HG03196 (cell line): Measurements from ENCODE around the gene MIR17HG.
"Not testable (repeated sequence)": the region's sequence is repeated elsewhere in the genome, so short reads cannot be mapped to it uniquely, and the experiment has no call there.

ENCODE experiments used
- ATAC-seq: cut with Tn5 transposase; IDR thresholded peaks from one replicate; pipeline ENCODE4 v1.9.1; 2021; ENCODE audit not compliant: unreplicated experiment

MIR17HG gene

GRCh38 chr13:91347202-91347995 is at the start of gene MIR17HG:
Gene MIR17HG, plus strand, starts transcription at chr13:91347687.
- peak; percentile 64 for ATAC-seq

DNA sequence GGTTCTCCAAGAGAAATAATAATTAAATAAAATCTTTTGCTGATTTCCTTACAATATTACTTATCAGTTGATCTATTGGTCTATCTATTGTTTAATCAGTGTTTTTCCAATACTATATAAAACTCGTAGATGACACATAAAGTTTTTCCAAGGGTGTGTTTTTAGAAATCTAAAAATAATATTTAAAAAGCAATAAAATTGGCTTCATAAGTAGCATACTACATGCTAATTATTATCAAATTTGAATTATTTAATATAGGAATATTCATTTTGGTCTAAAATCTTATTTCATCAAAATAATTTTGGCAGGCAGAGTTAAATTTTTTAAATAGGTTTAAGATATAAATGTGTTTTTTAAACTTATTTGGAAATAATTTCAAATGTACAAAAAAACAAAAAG is 49.4 kb upstream of the MIR17HG start:
- ATAC-seq: no peak

GRCh38 chr13:91302111-91302510 is 45.4 kb upstream of the MIR17HG start:
- peak; percentile 66 for ATAC-seq

- no peak for ATAC-seq
Measured at GRCh38 chr13:91303031-91303430, 44.5 kb upstream of the MIR17HG start.

GRCh38 chr13:91304741-91305140 is 42.7 kb upstream of the MIR17HG start:
- ATAC-seq: no peak

- ATAC-seq: no peak
Measured at GRCh38 chr13:91305652-91306051, 41.8 kb upstream of the MIR17HG start.

- no peak for ATAC-seq
Measured at GRCh38 chr13:91307887-91308286, 39.6 kb upstream of the MIR17HG start.

DNA sequence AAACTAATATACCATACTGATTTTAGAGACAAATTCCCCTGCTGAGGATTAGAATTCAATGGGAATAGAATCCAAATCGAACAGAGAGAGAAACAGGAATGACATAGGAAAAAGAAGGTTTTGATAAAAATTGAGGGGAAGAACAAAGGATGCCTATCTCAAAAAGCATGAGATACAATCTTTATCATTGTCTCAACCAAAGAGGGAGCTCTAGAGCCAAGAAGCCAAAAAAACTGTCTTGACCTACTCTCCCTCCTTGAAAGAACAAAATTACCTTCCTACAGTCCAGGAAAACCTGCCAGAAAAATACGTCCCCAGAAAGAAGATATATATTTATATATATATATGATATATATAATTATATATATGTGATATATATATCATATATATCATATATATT is 39.2 kb upstream of the MIR17HG start:
- no peak for ATAC-seq

- no peak for ATAC-seq
Measured at GRCh38 chr13:91311491-91311890, 36.0 kb upstream of the MIR17HG start.

DNA sequence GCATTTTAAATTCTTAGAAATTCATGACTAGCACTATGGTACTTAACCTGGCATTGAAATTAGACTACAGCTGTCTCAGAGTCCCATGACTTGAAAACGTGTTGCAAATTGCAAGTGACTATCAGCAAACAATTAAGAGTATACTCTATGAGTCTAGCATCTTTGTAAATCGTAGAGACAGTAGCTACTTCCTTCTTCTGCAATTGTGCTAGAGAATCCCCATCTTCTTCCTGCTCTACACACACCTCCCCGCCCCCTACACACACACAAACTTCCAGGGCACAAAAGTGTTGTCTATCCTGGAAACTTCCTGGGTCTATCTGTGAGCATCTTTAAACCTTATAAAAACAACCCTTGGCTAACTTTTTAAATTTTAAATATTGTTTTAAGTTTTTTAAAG is 35.2 kb upstream of the MIR17HG start:
- ATAC-seq: no peak

- peak; percentile 79 for ATAC-seq
Measured at GRCh38 chr13:91313103-91313502, 34.4 kb upstream of the MIR17HG start.

DNA sequence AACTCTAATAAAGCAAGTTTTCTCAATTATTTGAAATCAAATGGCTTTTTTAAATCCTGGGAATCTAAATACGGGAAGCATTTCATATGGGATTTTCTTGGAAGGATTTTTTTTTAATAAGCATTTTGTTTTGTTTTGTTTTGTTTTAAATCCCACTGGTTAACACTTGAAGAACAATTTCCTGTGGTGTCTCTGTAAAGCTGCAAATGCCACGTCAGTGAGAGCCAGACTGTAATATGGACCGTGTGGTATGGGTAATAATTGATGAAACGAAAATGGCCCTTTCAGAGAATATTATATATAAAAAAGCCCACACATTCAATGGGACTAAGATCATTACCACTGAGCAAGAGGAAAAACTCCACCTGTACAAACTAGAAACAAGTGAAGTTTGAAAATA is 33.9 kb upstream of the MIR17HG start:
- peak; percentile 82 for ATAC-seq

- no peak for ATAC-seq
Measured at GRCh38 chr13:91314888-91315287, 32.6 kb upstream of the MIR17HG start.

GRCh38 chr13:91318886-91319285 is 28.6 kb upstream of the MIR17HG start:
- no peak for ATAC-seq

- no peak for ATAC-seq
Measured at GRCh38 chr13:91319996-91320395, 27.5 kb upstream of the MIR17HG start.

DNA sequence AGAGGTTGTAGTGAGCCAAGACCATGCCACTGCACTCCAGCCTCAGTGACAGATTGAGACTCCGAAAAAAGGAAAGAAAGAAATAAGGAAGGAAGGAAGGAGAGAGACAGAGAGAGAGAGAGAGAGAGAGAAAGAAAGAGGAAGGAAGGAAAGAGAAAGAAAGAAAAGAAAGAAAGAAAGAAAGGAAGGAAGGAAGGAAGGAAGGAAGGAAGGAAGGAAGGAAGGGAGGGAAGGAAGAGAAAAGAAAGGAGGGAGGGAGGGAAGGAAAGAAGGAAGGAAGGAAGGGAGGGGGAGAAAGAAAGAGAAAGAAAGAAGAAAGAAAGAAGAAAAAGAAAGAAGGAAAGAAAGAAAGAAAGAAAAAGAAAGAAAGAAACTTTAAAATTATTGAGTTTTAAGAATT is 26.5 kb upstream of the MIR17HG start:
- not testable (repeated sequence) for ATAC-seq

GRCh38 chr13:91323349-91323748 is 24.1 kb upstream of the MIR17HG start:
- no peak for ATAC-seq

GRCh38 chr13:91326146-91326545 is 21.3 kb upstream of the MIR17HG start:
- no peak for ATAC-seq

- ATAC-seq: no peak
Measured at GRCh38 chr13:91328726-91329125, 18.8 kb upstream of the MIR17HG start.

GRCh38 chr13:91329733-91330132 is 17.8 kb upstream of the MIR17HG start:
- no peak for ATAC-seq

DNA sequence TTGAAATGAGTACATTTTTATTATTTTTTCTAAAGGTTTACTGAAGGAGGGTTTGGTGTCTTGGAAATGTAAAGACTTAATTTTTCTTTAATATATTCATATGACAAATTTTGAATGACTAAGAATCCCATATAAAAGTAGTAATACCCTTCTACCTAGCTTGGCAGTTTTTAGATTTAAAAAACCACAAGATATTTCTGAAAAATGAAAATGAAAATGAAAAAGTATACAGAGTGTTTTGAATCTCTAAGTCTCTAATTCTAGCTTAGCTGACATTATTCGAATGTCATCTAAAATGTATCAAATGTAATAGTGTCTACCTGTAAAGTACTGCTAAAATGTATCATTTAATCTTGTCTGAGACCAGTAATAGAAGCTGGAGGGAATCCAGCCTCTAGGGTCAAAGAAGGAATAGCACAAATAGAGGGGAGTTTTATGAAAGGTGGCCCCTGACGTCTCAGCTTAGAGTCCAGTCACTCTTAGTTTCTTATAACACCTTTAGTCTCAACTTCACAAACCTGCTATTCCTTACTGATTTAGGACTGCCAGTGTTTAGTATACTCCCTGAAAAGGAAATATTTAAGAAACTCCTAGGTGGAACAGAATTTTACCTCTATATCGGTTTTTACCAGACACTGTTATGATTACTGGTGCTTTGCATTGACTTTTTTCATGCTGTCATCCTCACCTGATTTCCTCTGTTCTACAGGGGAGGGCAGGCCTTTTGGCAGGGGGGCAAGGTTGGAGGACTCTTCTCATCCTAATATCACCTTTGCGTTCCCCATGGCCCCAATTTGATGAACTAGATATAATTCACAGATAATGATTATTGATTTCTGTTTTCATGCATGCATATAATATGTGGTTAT is 16.2 kb upstream of the MIR17HG start:
- ATAC-seq: peak; percentile 76

GRCh38 chr13:91346062-91346461 is 1.4 kb upstream of the MIR17HG start:
- no peak for ATAC-seq
